Neural cell (in vitro differentiated cells): Measurements from ENCODE around the gene TMEM74B. TPM values are rescaled to one million over a fixed set of nuclear protein-coding genes. Genes with fewer than 3 reads are reported as not detected.

Source experiments
- H2AFZ ChIP-seq: fragments of 200-600, 300-800 bp; sonication (generic), shearing (Covaris generic); 2 replicates; pipeline ENCODE4 v1.6.0; 2014; ENCODE audit warnings: low read depth, mild to moderate bottlenecking, antibody characterized with exemption, low read length, moderate library complexity
- H3F3A ChIP-seq: fragments of 200-600 bp; shearing (Covaris generic); 2 replicates; pipeline ENCODE4 v1.6.1; 2016; ENCODE audit warnings: mild to moderate bottlenecking, moderate library complexity, mixed read lengths, antibody characterized with exemption, low read length; ENCODE audit not compliant: insufficient read depth, poor library complexity, severe bottlenecking
- H3K27ac ChIP-seq: fragments of 200-600, 300-800 bp; sonication (generic), shearing (Covaris generic); 2 replicates; pipeline ENCODE4 v1.5.1; 2014; ENCODE audit warnings: mild to moderate bottlenecking, low read length, moderate library complexity
- H3K27me3 ChIP-seq: fragments of 300-800, 200-600 bp; sonication (generic), shearing (Covaris generic); 2 replicates; pipeline ENCODE4 v1.6.0; 2014; ENCODE audit warnings: mild to moderate bottlenecking, low read depth, low read length, moderate library complexity; ENCODE audit not compliant: insufficient read depth
- H3K36me3 ChIP-seq: fragments of 300-800, 200-600 bp; sonication (generic), shearing (Covaris generic); 2 replicates; pipeline ENCODE4 v1.5.1; 2014; ENCODE audit warnings: mild to moderate bottlenecking, antibody characterized with exemption, low read length, moderate library complexity; ENCODE audit not compliant: insufficient read depth
- H3K4me2 ChIP-seq: fragments of 300-800, 200-600 bp; sonication (generic), shearing (Covaris generic); 2 replicates; pipeline ENCODE4 v1.6.0; 2014; ENCODE audit warnings: mild to moderate bottlenecking, low read length
- H3K4me3 ChIP-seq: fragments of 300-800, 200-600 bp; sonication (generic), shearing (Covaris generic); 2 replicates; pipeline ENCODE4 v1.5.1; 2014; ENCODE audit warnings: mild to moderate bottlenecking, low read length, moderate library complexity
- H3K79me2 ChIP-seq: fragments of 200-600 bp; shearing (Covaris generic); replicated peaks from 2 replicates; pipeline ENCODE4 v1.6.0; 2014; ENCODE audit warnings: mild to moderate bottlenecking, low read length, moderate library complexity; ENCODE audit not compliant: insufficient read depth
- H3K9ac ChIP-seq: fragments of 300-800, 200-600 bp; sonication (generic), shearing (Covaris generic); 2 replicates; pipeline ENCODE4 v1.6.1; 2016; ENCODE audit warnings: mild to moderate bottlenecking, low read length, mixed read lengths
- H3K9me2 ChIP-seq: fragments of 200-600 bp; shearing (Covaris generic); 2 replicates; pipeline ENCODE4 v1.6.1; 2016; ENCODE audit warnings: mild to moderate bottlenecking, low read length, mixed read lengths; ENCODE audit not compliant: insufficient read depth
- H3K9me3 ChIP-seq: fragments of 200-600, 300-800 bp; sonication (generic), shearing (Covaris generic); 2 replicates; pipeline ENCODE4 v1.6.1; 2016; ENCODE audit warnings: mild to moderate bottlenecking, mixed run types, low read length, moderate library complexity, mixed read lengths
- H4K20me1 ChIP-seq: fragments of 200-600 bp; shearing (Covaris generic); 2 replicates; pipeline ENCODE4 v1.6.1; 2016; ENCODE audit warnings: mild to moderate bottlenecking, mixed run types; ENCODE audit not compliant: insufficient read depth
- CTCF ChIP-seq: fragments of 450-650 bp; IDR thresholded peaks from 2 replicates; pipeline ENCODE4 v1.5.1; 2014; ENCODE audit warnings: antibody characterized with exemption, mild to moderate bottlenecking, moderate library complexity; ENCODE audit not compliant: poor library complexity, severe bottlenecking
- EP300 ChIP-seq: fragments of 450-650 bp; conservative IDR thresholded peaks from 2 replicates; pipeline ENCODE4 v1.6.1; 2014; ENCODE audit warnings: antibody characterized with exemption, mild to moderate bottlenecking, moderate library complexity; ENCODE audit not compliant: poor library complexity, severe bottlenecking
- EZH2 ChIP-seq: fragments of 200-600, 300-800 bp; shearing (Covaris generic), sonication (generic); IDR thresholded peaks from 2 replicates; pipeline ENCODE4 v1.6.1; 2014; ENCODE audit warnings: antibody characterized with exemption, low read length, borderline replicate concordance, mild to moderate bottlenecking; ENCODE audit not compliant: insufficient read depth, poor library complexity, severe bottlenecking
- MXI1 ChIP-seq: fragments of 450-650 bp; conservative IDR thresholded peaks from 2 replicates; pipeline ENCODE4 v1.6.1; 2014; ENCODE audit warnings: antibody characterized with exemption, mild to moderate bottlenecking; ENCODE audit not compliant: poor library complexity, severe bottlenecking
- POLR2AphosphoS5 ChIP-seq: IDR thresholded peaks from 2 replicates; pipeline ENCODE4 v1.6.1; 2012
- RAD21 ChIP-seq: fragments of 450-650 bp; conservative IDR thresholded peaks from 2 replicates; pipeline ENCODE4 v1.6.1; 2014; ENCODE audit warnings: antibody characterized with exemption, mild to moderate bottlenecking, moderate library complexity
- REST ChIP-seq: IDR thresholded peaks from 2 replicates; pipeline ENCODE4 v1.6.1; 2012; ENCODE audit warnings: borderline replicate concordance
- SMC3 ChIP-seq: fragments of 450-650 bp; conservative IDR thresholded peaks from 2 replicates; pipeline ENCODE4 v1.6.1; 2014; ENCODE audit warnings: antibody characterized with exemption, mild to moderate bottlenecking, moderate library complexity; ENCODE audit not compliant: poor library complexity
- TAF1 ChIP-seq: IDR thresholded peaks from 2 replicates; pipeline ENCODE4 v1.6.1; 2012; ENCODE audit warnings: low read depth
- polyA plus RNA-seq: library from polyadenylated mRNA; depleted of rRNA; stranded (reverse); fragments of >200 nt; gene quantifications from 2 replicates; pipeline ENCODE4 v1.2.3, GENCODE V29; 2014

TMEM74B gene
- polyA plus RNA-seq, 1 donor from 2014 or later: 155 TPM

GRCh38 chr20:1137236-1137635 lies 47.5 kb downstream of the TMEM74B start:
- TF ChIP-seq EZH2: no peak
- TF ChIP-seq CTCF: no peak
- no peak for TF ChIP-seq MXI1
- TF ChIP-seq EP300: no peak
- no peak for TF ChIP-seq TAF1
- TF ChIP-seq REST: no peak
- TF ChIP-seq SMC3: no peak
- TF ChIP-seq POLR2AphosphoS5: no peak
- TF ChIP-seq RAD21: no peak
- no peak overlapping the region for H3K4me2 ChIP-seq

GRCh38 chr20:1134836-1135235 lies 49.9 kb downstream of the TMEM74B start:
- no peaks in the 10 kb centered on the region for H3F3A ChIP-seq
- H3K4me2 ChIP-seq: no peak overlapping the region
- no peak overlapping the region for H3K4me3 ChIP-seq
- H3K36me3 ChIP-seq: peaks cover 15% of the 10 kb centered on the region
- no peak overlapping the region for H3K27ac ChIP-seq
- no peak overlapping the region for H2AFZ ChIP-seq
- H3K27me3 ChIP-seq: no peaks in the 10 kb centered on the region
- peaks cover 7% of the 10 kb centered on the region for H3K79me2 ChIP-seq
- no peak for TF ChIP-seq POLR2AphosphoS5
- TF ChIP-seq RAD21: no peak
- TF ChIP-seq EP300: no peak
- no peak for TF ChIP-seq MXI1
- no peak for TF ChIP-seq CTCF
- TF ChIP-seq SMC3: no peak
- no peak for TF ChIP-seq EZH2
- no peaks in the 10 kb centered on the region for H3K9me3 ChIP-seq
- H3K9ac ChIP-seq: no peak overlapping the region
- no peaks in the 10 kb centered on the region for H3K9me2 ChIP-seq
- no peaks in the 10 kb centered on the region for H4K20me1 ChIP-seq

More at GRCh38 chr20:1137236-1137635, 47.5 kb downstream of the TMEM74B start:
- Histone ChIP-seq H2AFZ (no peak overlapping the region), H3K9me3 (no peaks in the 10 kb centered on the region), H4K20me1 (no peaks in the 10 kb centered on the region), H3K27ac (no peak overlapping the region), H3K9me2 (no peaks in the 10 kb centered on the region), H3K79me2 (peaks cover 7% of the 10 kb centered on the region), H3K9ac (no peak overlapping the region), H3K27me3 (no peaks in the 10 kb centered on the region), H3K36me3 (peaks cover 3% of the 10 kb centered on the region), H3F3A (no peaks in the 10 kb centered on the region), H3K4me3 (no peak overlapping the region)
